HepG2 (cell line): Measurements from ENCODE around the gene PCNT. TPM values are rescaled to one million over a fixed set of nuclear protein-coding genes. Genes with fewer than 3 reads are reported as not detected.
A peak's percentile ranks its signal among the peaks of the same experiment; 100 is the strongest.

Experiments
- BRD4 ChIP-seq: sonication (generic); formaldehyde crosslinking; IDR thresholded peaks from 2 replicates; pipeline ENCODE4 v1.4.0; 2020; ENCODE audit warnings: missing genetic modification reagents
- FOXK1 ChIP-seq: sonication (generic); formaldehyde crosslinking; IDR thresholded peaks from 2 replicates; pipeline ENCODE4 v1.4.0; 2020; ENCODE audit warnings: low read depth, missing genetic modification reagents, borderline replicate concordance
- GATAD1 ChIP-seq: IDR thresholded peaks from 2 replicates; pipeline ENCODE4 v1.6.1; 2016; ENCODE audit warnings: missing genetic modification reagents, missing compliant biosample characterization
- GATAD2A ChIP-seq: IDR thresholded peaks from 2 replicates; pipeline ENCODE4 v1.6.1; 2016
- HDAC1 ChIP-seq: sonication (generic); formaldehyde crosslinking; IDR thresholded peaks from 2 replicates; pipeline ENCODE4 v1.5.1; 2020; ENCODE audit warnings: mild to moderate bottlenecking, missing genetic modification reagents
- KLF16 ChIP-seq, 2 experiments: sonication (generic) in 1 of 2; formaldehyde crosslinking in 1 of 2; IDR thresholded peaks; 2 replicates each; pipeline versions ENCODE4 v1.6.1 to v1.8.0; 2016 to 2023; ENCODE audit warnings: missing genetic modification reagents in 2 of 2, missing compliant biosample characterization in 1 of 2
- NFATC3 ChIP-seq: sonication (generic); formaldehyde crosslinking; IDR thresholded peaks from 2 replicates; pipeline ENCODE4 v1.5.1; 2020; ENCODE audit warnings: mild to moderate bottlenecking, missing genetic modification reagents
- PHF8 ChIP-seq: sonication (generic); formaldehyde crosslinking; IDR thresholded peaks from 2 replicates; pipeline ENCODE4 v1.5.0; 2020; ENCODE audit warnings: missing genetic modification reagents
- POLR2A ChIP-seq, 2 experiments: IDR thresholded peaks; 2 replicates each; pipeline ENCODE4 v1.6.1; 2011; ENCODE audit warnings: low read depth in 2 of 2, low read length in 2 of 2, mild to moderate bottlenecking in 1 of 2, moderate library complexity in 1 of 2; ENCODE audit not compliant: insufficient read depth in 1 of 2
- POLR2AphosphoS5 ChIP-seq: IDR thresholded peaks from 2 replicates; pipeline ENCODE4 v1.6.1; 2012; ENCODE audit warnings: low read depth, low read length
- SP4 ChIP-seq: sonication (generic); formaldehyde crosslinking; IDR thresholded peaks from 2 replicates; pipeline ENCODE4 v1.8.1; 2023; ENCODE audit warnings: mild to moderate bottlenecking, missing genetic modification reagents
- TBX2 ChIP-seq: sonication (generic); formaldehyde crosslinking; IDR thresholded peaks from 2 replicates; pipeline ENCODE4 v1.5.0; 2020; ENCODE audit warnings: missing genetic modification reagents, mild to moderate bottlenecking, borderline replicate concordance
- TCF12 ChIP-seq, 2 experiments: fragments of 450-650 bp in 1 of 2; sonication (generic) in 1 of 2; formaldehyde crosslinking in 1 of 2; IDR thresholded peaks; 2 replicates each; pipeline versions ENCODE4 v1.6.1 to v1.8.0; 2017 to 2022; ENCODE audit warnings: antibody characterized with exemption in 1 of 2, mild to moderate bottlenecking in 1 of 2, missing genetic modification reagents in 1 of 2, moderate library complexity in 1 of 2
- ZNF556 ChIP-seq: sonication (generic); formaldehyde crosslinking; IDR thresholded peaks from 2 replicates; pipeline ENCODE4 v1.4.0; 2020; ENCODE audit warnings: mild to moderate bottlenecking, missing genetic modification reagents, borderline replicate concordance
- polyA plus RNA-seq, 8 experiments: library from polyadenylated mRNA; depleted of rRNA in 3 of 8; stranded (reverse) in 7 of 8; unstranded in 1 of 8; fragments of >200 nt; fragmentation: Illumina TruSeq in 4 of 8; extraction: Trizol in 4 of 8; gene quantifications; 2 replicates each; pipeline versions ENCODE4 v1.2.1 to v1.2.3, GENCODE V29; 2011 to 2016; ENCODE audit warnings: low read depth in 4 of 8, missing spikeins in 1 of 8, mixed read lengths in 1 of 8; ENCODE audit not compliant: insufficient read depth in 1 of 8
- total RNA-seq, 5 experiments: library from RNA; depleted of rRNA; stranded (reverse); fragments of >200 nt; fragmentation: Illumina TruSeq; extraction: Trizol; gene quantifications; 2 replicates each; pipeline ENCODE4 v1.2.3, GENCODE V29; 2016; ENCODE audit warnings: low read depth in 1 of 5
- TF ChIP-seq, protein P1 (sequence below): sonication (generic); formaldehyde crosslinking; IDR thresholded peaks from 2 replicates; pipeline ENCODE4 v1.5.0; 2020; ENCODE audit warnings: mild to moderate bottlenecking, missing genetic modification reagents
- TF ChIP-seq, protein P2 (sequence below): sonication (generic); formaldehyde crosslinking; IDR thresholded peaks from 2 replicates; pipeline ENCODE4 v1.5.1; 2020; ENCODE audit warnings: missing genetic modification reagents, mild to moderate bottlenecking, borderline replicate concordance
- TF ChIP-seq, protein P3 (sequence below): sonication (generic); formaldehyde crosslinking; IDR thresholded peaks from 2 replicates; pipeline ENCODE4 v1.4.0; 2020; ENCODE audit warnings: missing genetic modification reagents
- TF ChIP-seq, protein P4 (sequence below): IDR thresholded peaks from 2 replicates; pipeline ENCODE4 v1.6.1; 2016; ENCODE audit warnings: missing compliant biosample characterization, missing genetic modification reagents, borderline replicate concordance

Gene PCNT
- total and polyA plus RNA-seq, 2 of the 13 experiments (the other 11 are each of a cell fraction or from before 2014, with no cell fraction given): 5.6 to 12.4 TPM

DNA sequence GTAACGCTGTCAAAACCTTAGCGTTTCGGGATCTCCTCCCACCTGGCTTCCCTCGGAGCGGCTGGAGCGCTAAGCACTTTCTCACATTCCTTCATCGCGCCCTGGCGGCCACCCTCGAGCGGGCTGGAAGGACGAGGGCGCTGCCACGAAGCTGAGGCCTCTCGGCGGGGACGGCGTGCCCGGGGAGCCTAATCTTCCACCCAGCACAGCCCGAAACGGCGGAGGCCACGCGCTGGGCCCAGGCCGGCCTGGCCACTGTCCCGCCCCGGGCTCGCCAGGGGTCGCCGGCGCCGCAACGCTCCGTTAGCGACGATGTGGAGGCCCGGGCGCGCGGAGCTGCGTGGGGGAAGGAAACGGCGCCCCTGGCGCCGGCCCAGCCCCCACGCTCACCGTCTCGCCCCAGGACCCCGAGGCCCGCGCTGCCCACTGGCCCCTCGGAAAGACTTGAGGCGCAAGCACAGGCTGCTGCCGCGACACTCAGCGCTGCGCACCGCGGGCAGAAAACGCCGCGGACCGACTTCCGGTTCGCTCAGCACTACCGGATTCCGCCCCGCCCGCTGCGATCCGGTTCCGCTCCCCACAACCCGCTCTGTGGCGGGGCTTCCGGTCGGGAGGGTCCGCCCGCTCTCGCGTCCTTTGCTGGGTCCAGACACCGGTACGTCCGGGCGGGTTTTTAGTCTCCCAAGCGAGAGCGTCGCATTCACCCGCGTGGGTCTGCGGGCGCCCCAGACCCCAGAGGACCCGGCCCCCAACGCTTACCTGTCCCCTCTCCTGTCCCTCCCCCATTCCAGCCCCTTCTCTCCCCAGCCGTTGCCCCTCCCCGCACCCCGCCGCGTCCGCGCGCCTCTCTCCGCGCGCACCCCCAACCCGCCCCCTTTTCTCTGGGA is 38.0 kb upstream of the PCNT start, which contains the start of gene YBEY (continued):
- TF ChIP-seq, protein P1, sequence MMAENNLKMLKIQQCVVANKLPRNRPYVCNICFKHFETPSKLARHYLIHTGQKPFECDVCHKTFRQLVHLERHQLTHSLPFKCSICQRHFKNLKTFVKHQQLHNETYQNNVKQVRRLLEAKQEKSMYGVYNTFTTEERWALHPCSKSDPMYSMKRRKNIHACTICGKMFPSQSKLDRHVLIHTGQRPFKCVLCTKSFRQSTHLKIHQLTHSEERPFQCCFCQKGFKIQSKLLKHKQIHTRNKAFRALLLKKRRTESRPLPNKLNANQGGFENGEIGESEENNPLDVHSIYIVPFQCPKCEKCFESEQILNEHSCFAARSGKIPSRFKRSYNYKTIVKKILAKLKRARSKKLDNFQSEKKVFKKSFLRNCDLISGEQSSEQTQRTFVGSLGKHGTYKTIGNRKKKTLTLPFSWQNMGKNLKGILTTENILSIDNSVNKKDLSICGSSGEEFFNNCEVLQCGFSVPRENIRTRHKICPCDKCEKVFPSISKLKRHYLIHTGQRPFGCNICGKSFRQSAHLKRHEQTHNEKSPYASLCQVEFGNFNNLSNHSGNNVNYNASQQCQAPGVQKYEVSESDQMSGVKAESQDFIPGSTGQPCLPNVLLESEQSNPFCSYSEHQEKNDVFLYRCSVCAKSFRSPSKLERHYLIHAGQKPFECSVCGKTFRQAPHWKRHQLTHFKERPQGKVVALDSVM: peak; percentile 70
- peak in 1 of 2 experiments; percentile 93; a peak in 2 of 4 replicates for TF ChIP-seq KLF16 (CRISPR knock-in tag; IDR thresholded peaks at IDR 0.05)
- TF ChIP-seq, protein P2, sequence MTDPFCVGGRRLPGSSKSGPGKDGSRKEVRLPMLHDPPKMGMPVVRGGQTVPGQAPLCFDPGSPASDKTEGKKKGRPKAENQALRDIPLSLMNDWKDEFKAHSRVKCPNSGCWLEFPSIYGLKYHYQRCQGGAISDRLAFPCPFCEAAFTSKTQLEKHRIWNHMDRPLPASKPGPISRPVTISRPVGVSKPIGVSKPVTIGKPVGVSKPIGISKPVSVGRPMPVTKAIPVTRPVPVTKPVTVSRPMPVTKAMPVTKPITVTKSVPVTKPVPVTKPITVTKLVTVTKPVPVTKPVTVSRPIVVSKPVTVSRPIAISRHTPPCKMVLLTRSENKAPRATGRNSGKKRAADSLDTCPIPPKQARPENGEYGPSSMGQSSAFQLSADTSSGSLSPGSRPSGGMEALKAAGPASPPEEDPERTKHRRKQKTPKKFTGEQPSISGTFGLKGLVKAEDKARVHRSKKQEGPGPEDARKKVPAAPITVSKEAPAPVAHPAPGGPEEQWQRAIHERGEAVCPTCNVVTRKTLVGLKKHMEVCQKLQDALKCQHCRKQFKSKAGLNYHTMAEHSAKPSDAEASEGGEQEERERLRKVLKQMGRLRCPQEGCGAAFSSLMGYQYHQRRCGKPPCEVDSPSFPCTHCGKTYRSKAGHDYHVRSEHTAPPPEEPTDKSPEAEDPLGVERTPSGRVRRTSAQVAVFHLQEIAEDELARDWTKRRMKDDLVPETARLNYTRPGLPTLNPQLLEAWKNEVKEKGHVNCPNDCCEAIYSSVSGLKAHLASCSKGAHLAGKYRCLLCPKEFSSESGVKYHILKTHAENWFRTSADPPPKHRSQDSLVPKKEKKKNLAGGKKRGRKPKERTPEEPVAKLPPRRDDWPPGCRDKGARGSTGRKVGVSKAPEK (CRISPR knock-in tag): peak; percentile 78; the same call in 1 of the 2 replicates
- no peak for TF ChIP-seq NFATC3 (CRISPR knock-in tag)
- no peak for TF ChIP-seq TCF12 (IDR thresholded peaks at IDR 0.05)
- peak; percentile 80 for TF ChIP-seq TCF12 (CRISPR knock-in tag; IDR thresholded peaks at IDR 0.05)
- peak; percentile 73; the same call in 1 of the 2 replicates for TF ChIP-seq TBX2
- TF ChIP-seq, protein P3, sequence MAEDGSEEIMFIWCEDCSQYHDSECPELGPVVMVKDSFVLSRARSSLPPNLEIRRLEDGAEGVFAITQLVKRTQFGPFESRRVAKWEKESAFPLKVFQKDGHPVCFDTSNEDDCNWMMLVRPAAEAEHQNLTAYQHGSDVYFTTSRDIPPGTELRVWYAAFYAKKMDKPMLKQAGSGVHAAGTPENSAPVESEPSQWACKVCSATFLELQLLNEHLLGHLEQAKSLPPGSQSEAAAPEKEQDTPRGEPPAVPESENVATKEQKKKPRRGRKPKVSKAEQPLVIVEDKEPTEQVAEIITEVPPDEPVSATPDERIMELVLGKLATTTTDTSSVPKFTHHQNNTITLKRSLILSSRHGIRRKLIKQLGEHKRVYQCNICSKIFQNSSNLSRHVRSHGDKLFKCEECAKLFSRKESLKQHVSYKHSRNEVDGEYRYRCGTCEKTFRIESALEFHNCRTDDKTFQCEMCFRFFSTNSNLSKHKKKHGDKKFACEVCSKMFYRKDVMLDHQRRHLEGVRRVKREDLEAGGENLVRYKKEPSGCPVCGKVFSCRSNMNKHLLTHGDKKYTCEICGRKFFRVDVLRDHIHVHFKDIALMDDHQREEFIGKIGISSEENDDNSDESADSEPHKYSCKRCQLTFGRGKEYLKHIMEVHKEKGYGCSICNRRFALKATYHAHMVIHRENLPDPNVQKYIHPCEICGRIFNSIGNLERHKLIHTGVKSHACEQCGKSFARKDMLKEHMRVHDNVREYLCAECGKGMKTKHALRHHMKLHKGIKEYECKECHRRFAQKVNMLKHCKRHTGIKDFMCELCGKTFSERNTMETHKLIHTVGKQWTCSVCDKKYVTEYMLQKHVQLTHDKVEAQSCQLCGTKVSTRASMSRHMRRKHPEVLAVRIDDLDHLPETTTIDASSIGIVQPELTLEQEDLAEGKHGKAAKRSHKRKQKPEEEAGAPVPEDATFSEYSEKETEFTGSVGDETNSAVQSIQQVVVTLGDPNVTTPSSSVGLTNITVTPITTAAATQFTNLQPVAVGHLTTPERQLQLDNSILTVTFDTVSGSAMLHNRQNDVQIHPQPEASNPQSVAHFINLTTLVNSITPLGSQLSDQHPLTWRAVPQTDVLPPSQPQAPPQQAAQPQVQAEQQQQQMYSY (CRISPR knock-in tag): 0 out of 2 replicates have a peak, but pooled peaks have one; percentile 5
- TF ChIP-seq FOXK1 (CRISPR knock-in tag): peak; percentile 71; the same call in 1 of the 2 replicates
- peak; percentile 72 for TF ChIP-seq GATAD2A (CRISPR knock-in tag)
- TF ChIP-seq POLR2AphosphoS5: peak; percentile 82
- peak; percentile 77; the same call in 1 of the 2 replicates for TF ChIP-seq BRD4 (CRISPR knock-in tag)
- TF ChIP-seq ZNF556 (CRISPR knock-in tag): peak; percentile 87
- TF ChIP-seq, protein P4, sequence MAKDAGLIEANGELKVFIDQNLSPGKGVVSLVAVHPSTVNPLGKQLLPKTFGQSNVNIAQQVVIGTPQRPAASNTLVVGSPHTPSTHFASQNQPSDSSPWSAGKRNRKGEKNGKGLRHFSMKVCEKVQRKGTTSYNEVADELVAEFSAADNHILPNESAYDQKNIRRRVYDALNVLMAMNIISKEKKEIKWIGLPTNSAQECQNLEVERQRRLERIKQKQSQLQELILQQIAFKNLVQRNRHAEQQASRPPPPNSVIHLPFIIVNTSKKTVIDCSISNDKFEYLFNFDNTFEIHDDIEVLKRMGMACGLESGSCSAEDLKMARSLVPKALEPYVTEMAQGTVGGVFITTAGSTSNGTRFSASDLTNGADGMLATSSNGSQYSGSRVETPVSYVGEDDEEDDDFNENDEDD (CRISPR knock-in tag): peak; percentile 61; the same call in 1 of the 2 replicates
- TF ChIP-seq SP4: peak; percentile 78
- peak; percentile 97 for TF ChIP-seq PHF8
- TF ChIP-seq POLR2A (IDR thresholded peaks at IDR 0.05; ENCODE audit: insufficient read depth in 1 of 2, low read depth in 2 of 2, low read length in 2 of 2): peak; percentile 75 to 80
- TF ChIP-seq HDAC1 (CRISPR knock-in tag): peak; percentile 95
- TF ChIP-seq GATAD1 (CRISPR knock-in tag): peak; percentile 96
